Fibroblast of skin of left biceps (primary cell): ENCODE data around the gene MGRN1.

ENCODE experiments used
- DNase-seq, 2 experiments: peaks; one replicate each; pipeline ENCODE4 v3.0.0-alpha.2; 2013; ENCODE audit warnings: low read depth in 2 of 2

MGRN1 gene

GRCh38 chr16:4604401-4604800 is 20.2 kb upstream of the MGRN1 start:
- no peak for DNase-seq

GRCh38 chr16:4606354-4606753 is 18.3 kb upstream of the MGRN1 start:
- no peak for DNase-seq

- DNase-seq: no peak
These were observed 16.6 kb upstream of the MGRN1 start for GRCh38 chr16:4607841-4608703.

- DNase-seq: no peak
These were observed 16.0 kb upstream of the MGRN1 start for GRCh38 chr16:4608704-4608980.

- no peak for DNase-seq
These were observed 15.2 kb upstream of the MGRN1 start for GRCh38 chr16:4609200-4610010.

- no peak for DNase-seq
These were observed 14.3 kb upstream of the MGRN1 start for GRCh38 chr16:4610011-4611005.

GRCh38 chr16:4611337-4612021 is 13.1 kb upstream of the MGRN1 start:
- no peak for DNase-seq

GRCh38 chr16:4612474-4612931 is 12.1 kb upstream of the MGRN1 start:
- no peak for DNase-seq

- no peak for DNase-seq
These were observed 11.5 kb upstream of the MGRN1 start for GRCh38 chr16:4612977-4613635.

GRCh38 chr16:4613636-4614570 is 10.7 kb upstream of the MGRN1 start:
- no peak for DNase-seq

- peak; percentile 69 to 70 for DNase-seq
These were observed 9.8 kb upstream of the MGRN1 start, which contains the start of gene UBALD1 for GRCh38 chr16:4614571-4615383. Gene UBALD1 (minus strand): TSS chr16:4614888. CDS start chr16:4614797, 91 bp downstream.

GRCh38 chr16:4615384-4616046 is 9.1 kb upstream of the MGRN1 start:
- no peak for DNase-seq

GRCh38 chr16:4616047-4616811 is 8.4 kb upstream of the MGRN1 start:
- DNase-seq: peak; percentile 100

- DNase-seq: no peak
These were observed 6.7 kb upstream of the MGRN1 start for GRCh38 chr16:4617880-4618279.

- no peak for DNase-seq
These were observed 5.8 kb upstream of the MGRN1 start for GRCh38 chr16:4618645-4619418.

- DNase-seq: no peak
These were observed 1.0 kb upstream of the MGRN1 start for GRCh38 chr16:4623593-4623992.
